Mesothelial cell of epicardium (in vitro differentiated cells): Measurements from ENCODE around the gene GRM4. TPM values are rescaled to one million over a fixed set of nuclear protein-coding genes. Genes with fewer than 3 reads are reported as not detected.

Source experiments
- DNase-seq, 2 experiments: peaks; one replicate each; pipeline ENCODE4 v3.0.0; 2021; ENCODE audit warnings: low spot score in 2 of 2; ENCODE audit not compliant: unreplicated experiment in 2 of 2
- H3K27ac Mint-ChIP-seq: 2 replicates; pipeline ENCODE4 v1.8.0; 2021; ENCODE audit warnings: mixed read lengths
- H3K27me3 Mint-ChIP-seq: 2 replicates; pipeline ENCODE4 v1.8.0; 2021; ENCODE audit warnings: low read depth, mixed read lengths
- H3K36me3 Mint-ChIP-seq: 2 replicates; pipeline ENCODE4 v1.8.0; 2021; ENCODE audit warnings: mixed read lengths
- H3K4me1 Mint-ChIP-seq: 2 replicates; pipeline ENCODE4 v1.8.0; 2021; ENCODE audit warnings: mixed read lengths
- H3K4me3 Mint-ChIP-seq: 2 replicates; pipeline ENCODE4 v1.8.0; 2021; ENCODE audit warnings: mild to moderate bottlenecking, moderate library complexity, mixed read lengths
- H3K9me3 Mint-ChIP-seq: 2 replicates; pipeline ENCODE4 v1.8.0; 2021; ENCODE audit warnings: mixed read lengths
- CTCF ChIP-seq: fragments of 200-600 bp; sonication (generic); IDR thresholded peaks from one replicate; pipeline ENCODE4 v1.5.0; 2021; ENCODE audit warnings: antibody characterized with exemption; ENCODE audit not compliant: unreplicated experiment
- total RNA-seq: library from RNA; stranded (reverse); gene quantifications from 3 replicates; pipeline ENCODE4 v1.2.1, GENCODE V29; 2021

Gene GRM4
- total RNA-seq, 1 donor from 2014 or later = 0.22 TPM

- peaks cover 34% of the 10 kb centered on the region for H3K27me3 Mint-ChIP-seq
- DNase-seq = no peak
- H3K4me1 Mint-ChIP-seq = peaks cover under 1% of the 10 kb centered on the region
- H3K36me3 Mint-ChIP-seq = no peaks in the 10 kb centered on the region
- H3K9me3 Mint-ChIP-seq = no peaks in the 10 kb centered on the region
- TF ChIP-seq CTCF = no peak
- H3K4me3 Mint-ChIP-seq = no peak overlapping the region
- no peak overlapping the region for H3K27ac Mint-ChIP-seq
Measured at GRCh38 chr6:34126419-34126818, 19.5 kb downstream of the GRM4 start.

GRCh38 chr6:34125939-34126338, 19.9 kb downstream of the GRM4 start:
- no peak overlapping the region for H3K4me3 Mint-ChIP-seq
- H3K9me3 Mint-ChIP-seq = no peaks in the 10 kb centered on the region
- TF ChIP-seq CTCF = no peak
- no peak for DNase-seq
- peaks cover 5% of the 10 kb centered on the region for H3K4me1 Mint-ChIP-seq
- H3K27me3 Mint-ChIP-seq = peaks cover 34% of the 10 kb centered on the region
- H3K36me3 Mint-ChIP-seq = no peaks in the 10 kb centered on the region
- no peak overlapping the region for H3K27ac Mint-ChIP-seq

- no peak overlapping the region for H3K27ac Mint-ChIP-seq
- no peaks in the 10 kb centered on the region for H3K36me3 Mint-ChIP-seq
- H3K9me3 Mint-ChIP-seq = no peaks in the 10 kb centered on the region
- H3K4me1 Mint-ChIP-seq = peaks cover 6% of the 10 kb centered on the region
- DNase-seq = no peak
- no peak for TF ChIP-seq CTCF
- H3K27me3 Mint-ChIP-seq = peaks cover 34% of the 10 kb centered on the region
- H3K4me3 Mint-ChIP-seq = no peak overlapping the region
Measured at GRCh38 chr6:34120953-34121675, 24.8 kb downstream of the GRM4 start.

GRCh38 chr6:34115915-34116314, 30.0 kb downstream of the GRM4 start:
- TF ChIP-seq CTCF = no peak
- no peak overlapping the region for H3K4me3 Mint-ChIP-seq
- H3K36me3 Mint-ChIP-seq = no peaks in the 10 kb centered on the region
- H3K9me3 Mint-ChIP-seq = no peaks in the 10 kb centered on the region
- DNase-seq = no peak
- peaks cover 66% of the 10 kb centered on the region for H3K27me3 Mint-ChIP-seq
- no peak overlapping the region for H3K27ac Mint-ChIP-seq
- H3K4me1 Mint-ChIP-seq = peaks cover under 1% of the 10 kb centered on the region

- Mint-ChIP-seq H3K9me3 (no peaks in the 10 kb centered on the region), H3K4me3 (no peak overlapping the region), H3K27ac (no peak overlapping the region), H3K27me3 (peaks cover 68% of the 10 kb centered on the region), H3K36me3 (no peaks in the 10 kb centered on the region), H3K4me1 (no peaks in the 10 kb centered on the region)
- no peak for TF ChIP-seq CTCF
- peak; percentile 53 to 78 for DNase-seq
Measured at GRCh38 chr6:34115403-34115795, 30.5 kb downstream of the GRM4 start.
